ENCODE data around the gene HOXC6. TPM values are rescaled to one million over a fixed set of nuclear protein-coding genes. Genes with fewer than 3 reads are reported as not detected.

The HOXC6 gene
- total and polyA plus RNA-seq, 11 donors = 0.04 to 0.40 (median 0.08) TPM; not detected in 8

DNA sequence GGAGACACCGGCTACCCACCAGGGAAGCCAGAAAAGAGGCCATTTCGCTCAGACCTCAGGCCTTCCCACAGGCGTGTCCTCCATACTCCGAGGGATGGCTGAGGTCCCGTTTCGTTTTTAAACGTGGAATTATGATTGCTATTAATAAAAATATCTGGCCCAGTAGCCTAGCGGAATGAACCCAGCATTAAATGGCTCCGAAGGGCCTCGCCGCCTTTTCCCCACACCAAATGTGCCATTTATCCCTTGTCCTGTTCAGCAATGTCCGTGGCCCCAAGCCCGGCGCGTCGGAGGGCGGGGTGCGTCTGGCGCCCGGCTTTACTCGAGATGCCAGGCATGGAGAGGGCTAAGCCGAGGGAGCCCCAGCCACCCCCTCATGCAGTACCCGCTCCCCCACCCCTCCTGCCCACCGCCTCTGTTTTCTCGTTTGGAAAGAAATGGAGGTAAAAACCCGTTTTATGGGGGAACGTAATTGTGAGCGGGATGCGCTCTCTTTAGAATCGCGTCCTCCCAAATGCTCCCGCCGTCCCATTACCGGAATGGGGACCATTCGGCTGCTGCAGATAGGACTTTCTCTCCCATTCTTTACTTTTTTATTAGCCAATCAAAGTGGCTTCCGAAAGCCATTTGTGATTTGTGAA, 13.7 kb upstream of the HOXC6 start:
- H3K4me3 ChIP-seq = peak overlapping the region in 1 of 12 donors; percentile 25
- no peaks in the 10 kb centered on the region for H3K36me3 ChIP-seq
- ATAC-seq (no peak), DNase-seq (no peak)
- H3K9me3 ChIP-seq = no peaks in the 10 kb centered on the region
- intact Hi-C loops (cut with DNase I) = no loop called here
- peaks cover 65 to 99% (median 91%) of the 10 kb centered on the region in 9 donors for H3K27me3 ChIP-seq
- H3K4me1 ChIP-seq = peaks cover 0 to 40% (median 18%) of the 10 kb centered on the region in 12 donors
- no peak for TF ChIP-seq POLR2A (IDR thresholded peaks at IDR 0.05)
- TF ChIP-seq, protein P1, sequence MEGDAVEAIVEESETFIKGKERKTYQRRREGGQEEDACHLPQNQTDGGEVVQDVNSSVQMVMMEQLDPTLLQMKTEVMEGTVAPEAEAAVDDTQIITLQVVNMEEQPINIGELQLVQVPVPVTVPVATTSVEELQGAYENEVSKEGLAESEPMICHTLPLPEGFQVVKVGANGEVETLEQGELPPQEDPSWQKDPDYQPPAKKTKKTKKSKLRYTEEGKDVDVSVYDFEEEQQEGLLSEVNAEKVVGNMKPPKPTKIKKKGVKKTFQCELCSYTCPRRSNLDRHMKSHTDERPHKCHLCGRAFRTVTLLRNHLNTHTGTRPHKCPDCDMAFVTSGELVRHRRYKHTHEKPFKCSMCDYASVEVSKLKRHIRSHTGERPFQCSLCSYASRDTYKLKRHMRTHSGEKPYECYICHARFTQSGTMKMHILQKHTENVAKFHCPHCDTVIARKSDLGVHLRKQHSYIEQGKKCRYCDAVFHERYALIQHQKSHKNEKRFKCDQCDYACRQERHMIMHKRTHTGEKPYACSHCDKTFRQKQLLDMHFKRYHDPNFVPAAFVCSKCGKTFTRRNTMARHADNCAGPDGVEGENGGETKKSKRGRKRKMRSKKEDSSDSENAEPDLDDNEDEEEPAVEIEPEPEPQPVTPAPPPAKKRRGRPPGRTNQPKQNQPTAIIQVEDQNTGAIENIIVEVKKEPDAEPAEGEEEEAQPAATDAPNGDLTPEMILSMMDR (IDR thresholded peaks at IDR 0.05) = no peak
- H3K27ac ChIP-seq = no peak overlapping the region
- WGBS, 4 donors = 4 to 14% (median 6%) methylated on average over 34 to 36 of the region's 36 CpGs

DNA sequence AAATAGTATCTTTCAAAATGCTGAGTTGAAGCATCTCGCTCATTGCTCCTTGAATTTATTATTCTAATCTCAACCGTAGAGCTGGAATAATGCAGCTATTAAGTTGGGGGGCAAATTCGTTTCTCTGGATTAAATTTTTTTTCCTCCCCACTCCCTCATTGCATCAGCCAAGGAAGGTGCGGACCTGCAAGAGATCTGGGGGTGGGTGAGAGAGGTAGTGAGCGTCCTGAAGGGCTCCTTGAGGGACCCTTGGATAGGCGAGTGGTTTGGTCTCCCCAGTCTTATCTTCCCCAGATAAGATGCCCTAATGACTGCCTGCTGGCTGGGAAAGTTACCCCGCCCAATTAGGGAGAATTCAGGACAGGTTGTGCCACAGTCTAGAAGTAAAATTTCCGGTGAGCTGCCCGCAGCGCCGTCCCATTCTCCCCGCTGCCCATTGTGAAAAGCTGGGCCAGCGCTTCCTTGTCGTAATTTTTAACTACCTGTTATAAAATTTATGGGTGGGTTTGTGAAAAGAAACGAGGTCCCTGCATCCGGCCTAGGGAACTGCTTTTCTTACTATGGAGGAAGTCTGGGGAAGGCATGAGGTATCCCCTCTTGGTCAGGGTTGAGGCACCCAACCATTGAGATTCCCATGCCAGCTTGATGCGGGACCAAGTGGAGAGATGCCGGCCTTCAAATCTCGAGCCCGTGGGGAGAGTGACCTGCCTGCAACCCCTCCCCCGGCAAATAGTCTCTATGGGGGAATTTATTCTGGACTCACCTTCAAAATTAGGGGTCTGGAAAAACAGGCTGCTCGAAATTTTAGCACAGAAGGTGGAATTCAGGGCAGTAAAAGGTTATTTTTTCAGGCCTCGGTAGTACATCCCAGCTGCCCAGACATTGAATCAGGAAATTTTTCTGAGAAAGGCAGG, 13.0 kb upstream of the HOXC6 start:
- Histone ChIP-seq H3K36me3 (no peaks in the 10 kb centered on the region), H3K27me3 (peaks cover 59 to 97% (median 90%) of the 10 kb centered on the region in 9 donors), H3K27ac (no peak overlapping the region), H3K4me3 (no peak overlapping the region), H3K9me3 (no peaks in the 10 kb centered on the region), H3K4me1 (peaks cover 0 to 46% (median 22%) of the 10 kb centered on the region in 12 donors)
- intact Hi-C loops (cut with DNase I) = no loop called here
- TF ChIP-seq POLR2A (IDR thresholded peaks at IDR 0.05) = no peak
- TF ChIP-seq, protein P1 (IDR thresholded peaks at IDR 0.05) = no peak
- ATAC-seq (no peak), DNase-seq (no peak)
- 9 to 18% (median 13%) methylated on average over 23 of the region's 23 CpGs for WGBS, 4 donors

DNA sequence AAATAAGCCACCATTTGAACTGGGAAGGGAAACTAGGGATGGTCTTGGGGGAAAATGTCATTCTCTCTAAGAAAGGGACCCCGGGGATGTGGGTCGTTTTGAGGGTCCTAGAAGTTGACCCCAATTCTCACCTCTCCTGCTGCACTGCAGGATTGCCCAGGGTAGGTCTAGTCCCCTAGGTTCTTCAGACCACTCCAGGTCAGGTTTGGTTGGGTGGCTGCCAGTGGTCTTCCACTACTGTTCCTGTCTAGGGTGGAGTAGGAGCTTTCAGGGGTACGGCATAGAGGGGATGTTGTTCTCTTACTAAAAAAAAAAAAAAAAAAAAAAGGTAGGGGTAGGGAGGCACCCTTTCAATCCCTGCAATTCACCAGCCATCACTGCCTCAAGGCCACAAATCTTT, 12.2 kb upstream of the HOXC6 start:
- no peak for ATAC-seq
- TF ChIP-seq, protein P1 (IDR thresholded peaks at IDR 0.05) = no peak
- no peak for TF ChIP-seq POLR2A (IDR thresholded peaks at IDR 0.05)
- Histone ChIP-seq H3K4me1 (peaks cover 0 to 50% (median 24%) of the 10 kb centered on the region in 12 donors), H3K27me3 (peaks cover 60 to 96% (median 82%) of the 10 kb centered on the region in 9 donors), H3K4me3 (no peak overlapping the region), H3K27ac (no peak overlapping the region), H3K36me3 (no peaks in the 10 kb centered on the region), H3K9me3 (no peaks in the 10 kb centered on the region)
- intact Hi-C loops (cut with DNase I) = no loop called here
- WGBS, 4 donors = 14 to 18% (median 17%) methylated on average over 3 of the region's 3 CpGs
- DNase-seq = no peak

DNA sequence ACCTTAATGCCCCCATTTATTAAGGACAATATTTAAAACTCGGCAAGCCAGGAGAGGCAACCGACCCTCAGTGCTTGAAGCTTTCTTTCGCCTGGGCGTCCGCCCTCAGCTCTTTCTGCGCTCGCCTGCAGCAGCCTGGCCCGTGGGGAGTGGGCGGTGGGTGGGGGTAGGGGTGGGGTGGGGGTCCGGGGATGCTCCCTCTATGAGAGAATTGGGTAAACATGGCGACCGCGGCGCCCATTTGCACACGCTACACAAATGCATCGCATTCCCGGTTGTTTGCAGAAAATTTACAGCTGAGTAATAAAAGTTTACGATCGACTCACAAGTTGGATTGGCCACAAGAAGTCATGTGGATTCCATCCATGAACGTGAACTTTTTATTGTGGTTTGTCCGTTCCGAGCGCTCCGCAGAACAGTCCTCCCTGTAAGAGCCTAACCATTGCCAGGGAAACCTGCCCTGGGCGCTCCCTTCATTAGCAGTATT, 11.7 kb upstream of the HOXC6 start:
- Histone ChIP-seq H3K9me3 (no peaks in the 10 kb centered on the region), H3K4me1 (peaks cover 0 to 50% (median 24%) of the 10 kb centered on the region in 12 donors), H3K27me3 (peaks cover 61 to 96% (median 82%) of the 10 kb centered on the region in 9 donors), H3K27ac (no peak overlapping the region), H3K4me3 (peak overlapping the region in 6 of 12 donors; percentile 44 to 56 (median 54)), H3K36me3 (no peaks in the 10 kb centered on the region)
- TF ChIP-seq POLR2A (IDR thresholded peaks at IDR 0.05) = no peak
- TF ChIP-seq, protein P1 (IDR thresholded peaks at IDR 0.05) = no peak
- 3 to 5% (median 4%) methylated on average over 25 of the region's 25 CpGs for WGBS, 4 donors
- intact Hi-C loops (cut with DNase I) = no loop called here
- DNase-seq (no peak), ATAC-seq (no peak)

Measured in heart left ventricle (tissue), 16 donors.